Loucy (cell line): Measurements from ENCODE around the gene KAT6B.

Experiments used
- CTCF ChIP-seq: fragments of 200-600 bp; sonication (generic); conservative IDR thresholded peaks from 2 replicates; pipeline ENCODE4 v1.5.1; 2014; ENCODE audit warnings: mild to moderate bottlenecking, antibody characterized with exemption, low read length
- EZH2phosphoT487 ChIP-seq: fragments of 200-600 bp; IDR thresholded peaks from 2 replicates; pipeline ENCODE4 v1.6.1; 2018; ENCODE audit warnings: antibody characterized with exemption, mild to moderate bottlenecking, moderate library complexity, borderline replicate concordance

GRCh38 chr10:75072727-75073126, 246.3 kb downstream of the KAT6B start:
- TF ChIP-seq CTCF (no peak), EZH2phosphoT487 (no peak)
